K562 (cell line): ENCODE data around the gene CSKMT. TPM values are rescaled to one million over a fixed set of nuclear protein-coding genes. Genes with fewer than 3 reads are reported as not detected.

Experiments used
- CBX2 ChIP-seq: fragments of 200-600 bp; sonication (generic); IDR thresholded peaks from one replicate; pipeline ENCODE4 v1.6.1; 2012; ENCODE audit warnings: mild to moderate bottlenecking, low read length, inconsistent platforms; ENCODE audit not compliant: insufficient read depth, poor library complexity, severe bottlenecking
- CREB3 ChIP-seq: fragments of 450-650 bp; conservative IDR thresholded peaks from 2 replicates; pipeline ENCODE4 v1.6.1; 2016; ENCODE audit warnings: missing genetic modification characterization, low read depth, mild to moderate bottlenecking, missing compliant biosample characterization, moderate library complexity
- CTCFL ChIP-seq: IDR thresholded peaks from 2 replicates; pipeline ENCODE4 v1.6.1; 2011; ENCODE audit warnings: borderline replicate concordance, low read depth, mild to moderate bottlenecking, moderate library complexity, low read length; ENCODE audit not compliant: insufficient read depth, poor library complexity, severe bottlenecking
- DMBX1 ChIP-seq: fragments of 250-450 bp; sonication (Bioruptor Pico); IDR thresholded peaks from 2 replicates; pipeline ENCODE4 v1.8.0; 2022; ENCODE audit warnings: inconsistent platforms, mild to moderate bottlenecking, moderate library complexity, borderline replicate concordance
- FOSL1 ChIP-seq: fragments of 200-800 bp; sonication (Bioruptor generic); conservative IDR thresholded peaks from 2 replicates; pipeline ENCODE4 v1.6.1; 2016; ENCODE audit warnings: missing genetic modification characterization, missing compliant biosample characterization
- FOXM1 ChIP-seq, 2 experiments: fragments of 450-650 bp in 1 of 2; sonication (generic) in 1 of 2; formaldehyde crosslinking in 1 of 2; IDR thresholded peaks; 2 replicates each; pipeline versions ENCODE4 v1.6.1 to v1.9.0; 2017 to 2022; ENCODE audit warnings: low read depth in 2 of 2, mild to moderate bottlenecking in 2 of 2, missing genetic modification reagents in 1 of 2, moderate library complexity in 1 of 2
- HSF4 ChIP-seq: fragments of 250-450 bp; sonication (Bioruptor Pico); IDR thresholded peaks from 2 replicates; pipeline ENCODE4 v2.1.2; 2022; ENCODE audit warnings: mild to moderate bottlenecking, moderate library complexity, borderline replicate concordance
- KLF6 ChIP-seq: fragments of 250-450 bp; sonication (Bioruptor Pico); IDR thresholded peaks from 2 replicates; pipeline ENCODE4 v1.4.0; 2020; ENCODE audit warnings: mild to moderate bottlenecking, moderate library complexity, borderline replicate concordance
- MLX ChIP-seq, 2 experiments: fragments of 450-650 bp in 1 of 2; sonication (generic) in 1 of 2; formaldehyde crosslinking; conservative IDR thresholded peaks; 2 replicates each; pipeline versions ENCODE4 v1.4.0 to v1.8.1; 2020 to 2022; ENCODE audit warnings: mild to moderate bottlenecking in 1 of 2, missing genetic modification reagents in 1 of 2
- SETDB1 ChIP-seq: IDR thresholded peaks from one replicate; pipeline ENCODE4 v1.6.1; 2012; ENCODE audit warnings: low read length, control low read depth, inconsistent platforms
- SP1 ChIP-seq: sonication (generic); formaldehyde crosslinking; IDR thresholded peaks from 2 replicates; pipeline ENCODE4 v1.8.1; 2022; ENCODE audit warnings: mild to moderate bottlenecking, missing genetic modification reagents
- TBP ChIP-seq: optimal IDR thresholded peaks from 2 replicates; pipeline ENCODE3; 2011; ENCODE audit warnings: low read depth, low read length, improper control_type of control experiment
- ZBTB17 ChIP-seq: fragments of 450-650 bp; formaldehyde crosslinking; IDR thresholded peaks from 2 replicates; pipeline ENCODE4 v1.4.0; 2020; ENCODE audit warnings: mild to moderate bottlenecking
- ZBTB5 ChIP-seq: fragments of 450-650 bp; IDR thresholded peaks from 2 replicates; pipeline ENCODE4 v1.6.1; 2017; ENCODE audit warnings: antibody characterized with exemption
- ZFPM2 ChIP-seq: fragments of 250-450 bp; sonication (Bioruptor Pico); IDR thresholded peaks from 2 replicates; pipeline ENCODE4 v1.5.1; 2022; ENCODE audit warnings: mild to moderate bottlenecking
- ZNF589 ChIP-seq: fragments of 200-800 bp; sonication (Bioruptor generic); IDR thresholded peaks from 2 replicates; pipeline ENCODE4 v1.6.1; 2016; ENCODE audit warnings: low read depth, missing genetic modification characterization, missing compliant biosample characterization
- polyA plus RNA-seq, 8 experiments: library from polyadenylated mRNA; depleted of rRNA in 4 of 8; stranded (reverse) in 5 of 8; unstranded in 3 of 8; fragments of >200 nt; fragmentation: Nextera tagmentation in 2 of 8; fragmentation: Illumina TruSeq in 1 of 8; extraction: Ambion mirVana in 2 of 8; extraction: Trizol in 1 of 8; gene quantifications; 2 replicates each; pipeline versions ENCODE4 v1.2.1 to v1.2.3, GENCODE V29; 2011 to 2014; ENCODE audit warnings: inconsistent platforms in 1 of 8, missing spikeins in 1 of 8
- total RNA-seq, 7 experiments: library from RNA; depleted of rRNA in 6 of 7; stranded (reverse); fragments of >200 nt in 6 of 7; fragmentation: Illumina TruSeq in 2 of 7; extraction: Trizol in 2 of 7; gene quantifications; 2 replicates each; pipeline versions ENCODE4 v1.2.1 to v1.2.3, GENCODE V29; 2011 to 2021; ENCODE audit warnings: low replicate concordance in 1 of 7
- TF ChIP-seq, protein P1 (sequence below): fragments of 450-650 bp; IDR thresholded peaks from 2 replicates; pipeline ENCODE4 v1.6.1; 2016; ENCODE audit warnings: missing biosample characterization, missing genetic modification characterization

CSKMT gene
- total and polyA plus RNA-seq, 9 of the 15 experiments (the other 6 are each of a cell fraction or from before 2014, with no cell fraction given) = 10.3 to 108 (median 27.2) TPM

GRCh38 chr11:62669420-62670161 is 4.5 kb downstream of the CSKMT start (continued):
- no peak for TF ChIP-seq ZBTB5
- TF ChIP-seq TBP = no peak
- TF ChIP-seq CTCFL = no peak
- TF ChIP-seq FOSL1 (tag) = no peak
- TF ChIP-seq DMBX1 (CRISPR knock-in tag) = peak; percentile 15; the same call in 1 of the 2 replicates
- no peak for TF ChIP-seq MLX (CRISPR knock-in tag; conservative IDR thresholded peaks at IDR 0.05)
- peak; percentile 24 for TF ChIP-seq SP1 (CRISPR knock-in tag)
- no peak for TF ChIP-seq FOXM1 (IDR thresholded peaks at IDR 0.05; ENCODE audit: low read depth)
- no peak for TF ChIP-seq FOXM1 (CRISPR knock-in tag; IDR thresholded peaks at IDR 0.05; ENCODE audit: low read depth)
- TF ChIP-seq, protein P1, sequence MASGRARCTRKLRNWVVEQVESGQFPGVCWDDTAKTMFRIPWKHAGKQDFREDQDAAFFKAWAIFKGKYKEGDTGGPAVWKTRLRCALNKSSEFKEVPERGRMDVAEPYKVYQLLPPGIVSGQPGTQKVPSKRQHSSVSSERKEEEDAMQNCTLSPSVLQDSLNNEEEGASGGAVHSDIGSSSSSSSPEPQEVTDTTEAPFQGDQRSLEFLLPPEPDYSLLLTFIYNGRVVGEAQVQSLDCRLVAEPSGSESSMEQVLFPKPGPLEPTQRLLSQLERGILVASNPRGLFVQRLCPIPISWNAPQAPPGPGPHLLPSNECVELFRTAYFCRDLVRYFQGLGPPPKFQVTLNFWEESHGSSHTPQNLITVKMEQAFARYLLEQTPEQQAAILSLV (tag) = no peak
- TF ChIP-seq ZBTB17 (CRISPR knock-in tag) = no peak
- no peak for TF ChIP-seq SETDB1
- 0 out of 2 replicates have a peak, but pooled peaks have one; percentile 32 for TF ChIP-seq ZNF589 (CRISPR knock-in tag)
- TF ChIP-seq ZFPM2 (CRISPR knock-in tag) = no peak
- no peak for TF ChIP-seq CBX2
- TF ChIP-seq CREB3 (tag) = 0 out of 2 replicates have a peak, but pooled peaks have one; percentile 31
- no peak for TF ChIP-seq KLF6
- no peak for TF ChIP-seq HSF4 (CRISPR knock-in tag)
